HEK293 (cell line): ENCODE measurements around the gene CCDC38.

Experiments
- BCL11A ChIP-seq: fragments of 450-650 bp; formaldehyde crosslinking; IDR thresholded peaks from 2 replicates; pipeline ENCODE4 v1.5.1; 2016; ENCODE audit warnings: low read depth, missing biosample characterization, missing genetic modification characterization
- CTCF ChIP-seq: fragments of 450-650 bp; formaldehyde crosslinking; IDR thresholded peaks from 2 replicates; pipeline ENCODE4 v1.5.1; 2016; ENCODE audit warnings: missing biosample characterization, missing genetic modification characterization
- SCRT2 ChIP-seq: fragments of 450-650 bp; formaldehyde crosslinking; IDR thresholded peaks from 2 replicates; pipeline ENCODE4 v1.5.1; 2016; ENCODE audit warnings: missing biosample characterization, missing genetic modification characterization
- ZNF112 ChIP-seq: fragments of 450-650 bp; formaldehyde crosslinking; IDR thresholded peaks from 2 replicates; pipeline ENCODE4 v1.5.0; 2017; ENCODE audit warnings: missing biosample characterization, missing genetic modification characterization
- ZNF24 ChIP-seq: fragments of 450-650 bp; formaldehyde crosslinking; IDR thresholded peaks from 2 replicates; pipeline ENCODE4 v1.5.1; 2016; ENCODE audit warnings: missing biosample characterization, missing genetic modification characterization
- ZNF280C ChIP-seq: fragments of 450-650 bp; formaldehyde crosslinking; IDR thresholded peaks from 2 replicates; pipeline ENCODE4 v1.5.1; 2016; ENCODE audit warnings: missing biosample characterization, missing genetic modification characterization
- ZNF433 ChIP-seq: fragments of 450-650 bp; formaldehyde crosslinking; IDR thresholded peaks from 2 replicates; pipeline ENCODE4 v1.5.1; 2016; ENCODE audit warnings: missing biosample characterization, missing genetic modification characterization, low read depth
- ZNF544 ChIP-seq: fragments of 450-650 bp; formaldehyde crosslinking; IDR thresholded peaks from 2 replicates; pipeline ENCODE4 v1.5.0; 2017; ENCODE audit warnings: missing biosample characterization, missing genetic modification characterization
- ZNF677 ChIP-seq: fragments of 450-650 bp; IDR thresholded peaks from 2 replicates; pipeline ENCODE4 v1.5.0; 2018; ENCODE audit warnings: missing biosample characterization, mild to moderate bottlenecking, missing genetic modification characterization, moderate library complexity
- ZNF777 ChIP-seq: fragments of 450-650 bp; formaldehyde crosslinking; IDR thresholded peaks from 2 replicates; pipeline ENCODE4 v1.5.1; 2017; ENCODE audit warnings: missing biosample characterization, missing genetic modification characterization, borderline replicate concordance

GRCh38 chr12:95852133-95852532 is 90.3 kb downstream of the CCDC38 start:
- TF ChIP-seq CTCF (tag by site-specific recombination) (no peak), ZNF433 (no peak), ZNF280C (tag by site-specific recombination) (no peak), BCL11A (tag by site-specific recombination) (no peak), ZNF24 (tag by site-specific recombination) (no peak), ZNF112 (tag by site-specific recombination) (no peak), ZNF544 (no peak), SCRT2 (no peak), ZNF777 (tag by site-specific recombination) (no peak), ZNF677 (tag by site-specific recombination) (no peak)
